Esophagus squamous epithelium (tissue), 4 donors: ENCODE data around the gene RBPJL.

Source experiments
- CTCF ChIP-seq, 6 experiments: fragments of 450-650 bp in 4 of 6; fragments of 200-600 bp in 2 of 6; sonication (generic) in 2 of 6; IDR thresholded peaks; one replicate each; pipeline ENCODE4 v1.5.1; 2016 to 2019; ENCODE audit warnings: antibody characterized with exemption in 6 of 6, mild to moderate bottlenecking in 4 of 6, moderate library complexity in 4 of 6
- POLR2A ChIP-seq, 4 donors: fragments of 450-650 bp; IDR thresholded peaks; one replicate each; pipeline ENCODE4 v1.6.1; 2017; ENCODE audit warnings: antibody characterized with exemption in 4 of 4, mild to moderate bottlenecking in 4 of 4, moderate library complexity in 3 of 4

- TF ChIP-seq POLR2A (IDR thresholded peaks at IDR 0.05) (no peak), CTCF (IDR thresholded peaks at IDR 0.05) (no peak)
Observed at GRCh38 chr20:45355209-45356084, 48.8 kb downstream of the RBPJL start.
